HFF-Myc (cell line): ENCODE data around the gene BIRC7.
"Not testable (repeated sequence)": the region's sequence is repeated elsewhere in the genome, so short reads cannot be mapped to it uniquely, and the experiment has no call there.

Experiments used
- DNase-seq: peaks from one replicate; pipeline ENCODE4 v3.0.0-alpha.2; 2011; ENCODE audit warnings: low read depth; ENCODE audit errors: extremely low read depth
- H3K4me3 ChIP-seq: replicated peaks from 2 replicates; pipeline ENCODE4 v1.5.1; 2011; ENCODE audit warnings: low read depth, mild to moderate bottlenecking, control low read depth, low read length
- TF ChIP-seq, protein P1 (sequence below): IDR thresholded peaks from 2 replicates; pipeline ENCODE4 v1.5.1; 2012; ENCODE audit warnings: mild to moderate bottlenecking, low read depth, low read length, control low read depth; ENCODE audit errors: missing control alignments

The BIRC7 gene

DNA sequence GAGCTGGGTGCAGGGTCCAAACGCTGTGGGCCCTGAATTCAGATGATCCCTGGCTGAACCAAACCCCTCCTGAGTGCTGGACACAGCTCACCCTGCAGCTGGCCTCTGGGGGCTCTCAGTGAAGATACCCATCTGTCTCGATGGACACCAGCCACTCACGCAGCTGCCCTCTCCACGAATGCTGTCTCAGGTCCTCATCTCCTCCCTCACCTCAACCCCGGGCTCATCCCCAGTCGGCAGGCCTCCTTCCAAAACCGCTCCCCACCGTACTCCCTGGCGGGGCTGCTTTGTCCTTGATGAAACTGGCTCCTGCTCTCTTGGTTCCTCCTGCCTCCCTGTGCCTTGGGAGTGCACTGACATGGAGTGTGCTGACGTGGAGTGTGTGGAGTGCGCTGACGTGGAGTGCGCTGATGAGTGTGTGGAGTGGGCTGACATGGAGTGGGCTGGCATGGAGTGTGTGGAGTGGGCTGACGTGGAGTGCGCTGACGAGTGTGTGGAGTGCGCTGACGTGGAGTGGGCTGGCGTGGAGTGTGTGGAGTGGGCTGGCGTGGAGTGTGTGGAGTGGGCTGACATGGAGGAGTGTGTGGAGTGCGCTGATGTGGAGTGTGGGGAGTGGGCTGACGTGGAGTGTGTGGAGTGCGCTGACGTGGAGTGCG, 15.7 kb upstream of the BIRC7 start:
- no peak for DNase-seq
- TF ChIP-seq, protein P1, sequence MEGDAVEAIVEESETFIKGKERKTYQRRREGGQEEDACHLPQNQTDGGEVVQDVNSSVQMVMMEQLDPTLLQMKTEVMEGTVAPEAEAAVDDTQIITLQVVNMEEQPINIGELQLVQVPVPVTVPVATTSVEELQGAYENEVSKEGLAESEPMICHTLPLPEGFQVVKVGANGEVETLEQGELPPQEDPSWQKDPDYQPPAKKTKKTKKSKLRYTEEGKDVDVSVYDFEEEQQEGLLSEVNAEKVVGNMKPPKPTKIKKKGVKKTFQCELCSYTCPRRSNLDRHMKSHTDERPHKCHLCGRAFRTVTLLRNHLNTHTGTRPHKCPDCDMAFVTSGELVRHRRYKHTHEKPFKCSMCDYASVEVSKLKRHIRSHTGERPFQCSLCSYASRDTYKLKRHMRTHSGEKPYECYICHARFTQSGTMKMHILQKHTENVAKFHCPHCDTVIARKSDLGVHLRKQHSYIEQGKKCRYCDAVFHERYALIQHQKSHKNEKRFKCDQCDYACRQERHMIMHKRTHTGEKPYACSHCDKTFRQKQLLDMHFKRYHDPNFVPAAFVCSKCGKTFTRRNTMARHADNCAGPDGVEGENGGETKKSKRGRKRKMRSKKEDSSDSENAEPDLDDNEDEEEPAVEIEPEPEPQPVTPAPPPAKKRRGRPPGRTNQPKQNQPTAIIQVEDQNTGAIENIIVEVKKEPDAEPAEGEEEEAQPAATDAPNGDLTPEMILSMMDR, result no peak
- H3K4me3 ChIP-seq, result no peak overlapping the region

DNA sequence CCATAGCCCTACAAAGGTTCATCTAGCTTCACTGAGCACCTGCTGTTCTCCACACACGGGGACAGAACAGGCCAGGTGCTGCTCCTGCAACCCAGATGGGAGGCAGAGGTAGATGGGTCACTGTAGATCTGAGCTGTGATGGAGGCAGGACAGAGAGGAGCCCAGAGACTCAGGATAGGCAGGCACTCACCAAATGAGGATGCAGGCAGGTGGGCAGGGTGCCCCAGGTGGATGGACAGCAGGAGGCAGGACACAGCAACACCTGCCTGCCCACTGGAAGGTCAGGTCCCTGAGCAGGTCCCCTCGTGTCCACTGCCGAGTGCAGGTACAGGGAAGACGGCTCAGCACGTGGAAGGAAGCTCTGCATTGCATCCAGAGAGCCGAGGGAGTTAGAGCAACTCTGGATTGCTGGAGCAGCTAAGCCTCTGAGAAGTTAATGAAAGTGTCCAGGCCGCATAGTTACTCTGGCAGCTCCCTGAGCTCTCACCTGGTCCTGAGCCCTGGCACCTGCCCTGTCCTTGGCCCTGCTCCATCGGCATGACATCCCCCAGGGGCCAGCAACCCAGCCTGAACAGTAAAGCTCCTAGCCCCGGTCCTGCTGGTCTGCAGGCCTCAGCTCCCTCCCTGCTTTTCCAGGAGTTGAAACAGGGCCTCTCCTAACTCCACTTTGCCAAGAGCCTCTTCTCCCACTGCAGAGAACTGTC, 14.9 kb upstream of the BIRC7 start:
- H3K4me3 ChIP-seq, result no peak overlapping the region
- DNase-seq, result no peak
- TF ChIP-seq, protein P1, result no peak

DNA sequence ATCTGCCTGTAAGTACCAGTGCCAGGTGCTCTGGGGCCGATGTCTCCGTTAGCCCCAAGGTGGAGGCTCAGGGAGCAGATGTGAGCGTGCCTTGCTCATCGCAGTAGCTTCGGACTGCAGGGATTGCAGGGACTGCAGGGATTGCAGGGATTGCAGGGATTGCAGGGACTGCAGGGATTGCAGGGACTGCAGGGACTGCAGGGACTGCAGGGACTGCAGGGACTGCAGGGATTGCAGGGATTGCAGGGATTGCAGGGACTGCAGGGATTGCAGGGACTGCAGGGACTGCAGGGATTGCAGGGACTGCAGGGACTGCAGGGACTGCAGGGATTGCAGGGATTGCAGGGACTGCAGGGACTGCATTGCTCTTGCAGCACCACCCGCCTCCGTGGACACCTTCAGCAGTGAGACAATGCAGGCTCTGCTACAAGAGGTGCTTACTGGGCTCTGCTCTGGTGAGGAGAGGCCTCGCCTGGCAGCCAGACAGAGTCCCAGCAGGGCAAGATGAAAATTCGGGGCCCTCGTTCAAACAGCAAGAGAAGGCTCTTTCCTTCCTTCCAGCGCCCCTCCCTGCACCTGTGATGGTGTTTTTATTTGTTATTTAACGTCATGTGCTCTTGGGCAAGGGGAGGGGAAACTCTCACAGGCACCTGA, 14.2 kb upstream of the BIRC7 start:
- not testable (repeated sequence) for H3K4me3 ChIP-seq

DNA sequence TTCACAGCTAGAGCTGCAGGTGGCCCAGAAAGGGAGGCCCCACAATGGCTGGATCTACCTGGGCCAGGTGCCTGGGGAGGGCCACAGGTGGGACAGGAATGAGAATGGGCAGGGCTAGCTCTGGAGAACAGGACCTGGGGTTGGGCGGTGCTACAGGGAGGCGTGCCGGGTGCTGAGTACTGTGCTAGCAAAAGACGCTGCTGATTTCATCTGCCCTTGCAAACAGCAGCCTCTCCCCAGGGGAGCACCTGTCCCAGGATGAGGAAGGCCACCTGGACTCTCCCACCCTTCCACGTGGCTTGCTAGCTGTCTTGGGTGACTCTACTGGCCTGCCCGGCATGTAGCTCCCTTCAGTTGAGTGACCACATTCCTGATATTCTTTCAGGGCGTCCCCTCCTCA, 13.2 kb upstream of the BIRC7 start:
- H3K4me3 ChIP-seq, result no peak overlapping the region
- TF ChIP-seq, protein P1, result no peak

More for the DNA sequence above, 14.2 kb upstream of the BIRC7 start:
- not testable (repeated sequence) for DNase-seq

DNA sequence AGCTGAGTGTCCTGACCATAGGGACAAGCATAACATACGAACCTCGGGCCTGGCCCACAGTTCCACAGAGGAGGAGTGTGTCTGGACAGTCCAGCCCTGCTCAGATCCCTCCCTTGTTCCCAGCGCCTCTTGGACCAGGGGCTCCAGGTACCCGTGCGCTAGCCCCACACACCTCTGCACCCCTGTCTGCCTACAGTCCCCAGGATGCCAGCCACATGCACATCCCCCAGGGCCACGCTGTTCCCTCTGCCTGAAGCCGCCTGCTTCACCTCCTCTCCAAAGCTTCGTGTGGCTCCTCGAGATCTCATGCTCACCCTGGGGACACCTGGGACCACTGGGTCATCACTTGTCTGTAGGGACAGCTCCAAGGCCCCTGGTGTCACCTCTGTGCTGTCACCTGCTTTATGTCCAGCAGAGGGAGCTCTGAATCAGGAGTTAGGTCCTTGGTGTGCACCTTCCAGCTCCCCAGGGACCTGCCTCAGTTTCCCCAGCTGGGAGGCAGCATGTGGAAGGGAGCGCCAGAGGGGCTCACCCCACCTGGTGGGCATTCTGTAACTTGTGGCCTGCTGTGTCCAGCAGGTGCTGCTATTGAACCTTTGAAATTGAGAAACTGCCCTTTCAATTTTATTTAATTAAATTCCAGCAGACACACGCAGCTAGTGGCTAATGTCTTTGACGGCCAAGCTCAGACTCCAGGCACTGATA, 12.4 kb upstream of the BIRC7 start:
- TF ChIP-seq, protein P1, result peak; percentile 82
- no peak overlapping the region for H3K4me3 ChIP-seq
- no peak for DNase-seq

More for the DNA sequence above, 13.2 kb upstream of the BIRC7 start:
- no peak for DNase-seq

DNA sequence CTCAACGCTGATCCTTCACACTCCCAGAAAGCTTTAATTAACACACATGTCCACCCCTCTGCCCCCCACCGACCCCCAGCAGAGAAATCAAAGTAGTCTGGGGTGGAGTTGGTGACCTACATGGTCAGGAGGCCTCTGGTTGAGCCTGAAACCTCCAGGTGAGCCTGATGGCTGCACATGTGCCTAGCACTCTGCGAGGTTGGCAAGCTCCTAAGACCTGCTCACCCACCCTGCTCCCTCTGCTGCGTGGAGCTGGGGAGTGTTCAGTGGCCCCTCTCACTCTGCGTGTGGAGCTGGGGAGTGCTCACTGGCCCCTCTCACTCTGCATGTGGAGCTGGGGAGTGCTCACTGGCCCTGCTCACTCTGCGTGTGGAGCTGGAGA, 11.9 kb upstream of the BIRC7 start:
- TF ChIP-seq, protein P1, result no peak
- no peak for DNase-seq
- H3K4me3 ChIP-seq, result no peak overlapping the region
